GM12892 (cell line): Measurements from ENCODE around the gene OXSR1.

Source experiments
- DNase-seq: peaks from one replicate; pipeline ENCODE4 v3.0.0; 2011; ENCODE audit not compliant: insufficient read length
- FAIRE-seq: peaks from 2 replicates; lab custom pipeline; 2011; peaks lifted over from hg19 to GRCh38; lab: Jason Lieb, UNC
- POLR2A ChIP-seq: IDR thresholded peaks from 2 replicates; pipeline ENCODE4 v1.6.1; 2011; ENCODE audit warnings: low read depth, low read length, control low read depth
- POLR2AphosphoS5 ChIP-seq: IDR thresholded peaks from 2 replicates; pipeline ENCODE4 v1.6.1; 2011; ENCODE audit warnings: low read depth, low read length, control low read depth
- TAF1 ChIP-seq: IDR thresholded peaks from 2 replicates; pipeline ENCODE4 v1.6.1; 2011; ENCODE audit warnings: low read depth, mild to moderate bottlenecking, control low read depth, low read length, borderline replicate concordance

OXSR1 gene

DNA sequence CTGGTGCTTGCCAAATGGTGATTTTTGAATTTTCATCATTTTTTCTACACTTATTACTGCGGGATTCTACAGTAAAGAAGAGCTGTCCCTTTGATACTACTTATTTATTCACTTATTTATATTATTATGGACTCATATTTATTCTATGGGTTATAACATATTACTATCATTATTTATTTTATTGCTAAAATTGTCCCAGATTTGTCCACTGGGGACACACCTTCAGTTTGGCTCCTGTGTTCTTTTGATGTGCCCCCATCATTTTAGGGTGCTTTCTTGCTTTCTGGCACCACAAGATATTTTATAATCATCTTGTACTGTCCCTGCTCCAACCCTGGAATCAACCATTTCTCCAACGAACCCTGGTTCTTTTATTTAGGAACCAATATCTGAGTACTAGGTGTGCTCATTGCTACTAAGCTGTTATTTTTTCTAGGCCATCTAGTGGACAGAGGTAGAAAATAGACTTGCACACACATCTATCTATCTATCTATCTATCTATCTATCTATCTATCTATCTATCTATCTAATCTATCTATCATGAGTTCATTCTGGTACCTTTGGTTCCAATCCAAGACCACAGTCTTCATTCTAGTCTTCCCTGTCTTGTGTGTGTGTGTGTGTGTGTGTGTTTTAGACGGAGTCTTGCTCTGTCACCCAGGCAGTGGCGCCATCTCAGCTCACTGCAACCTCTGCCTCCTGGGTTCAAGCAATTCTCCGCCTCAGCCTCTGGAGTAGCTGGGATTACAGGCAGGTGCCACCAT, 132.8 kb downstream of the OXSR1 start:
- FAIRE-seq (no peak), DNase-seq (no peak)

More for the DNA sequence above, 132.8 kb downstream of the OXSR1 start:
- TF ChIP-seq POLR2A (no peak), TAF1 (no peak), POLR2AphosphoS5 (no peak)
